GM23338 (cell line): Measurements from ENCODE around the gene MRTO4. TPM values are rescaled to one million over a fixed set of nuclear protein-coding genes. Genes with fewer than 3 reads are reported as not detected.

Experiments used
- ATAC-seq: fragments of 200-7000 bp; cut with Tn5 transposase; 3 replicates; pipeline ENCODE4 v1.9.1; 2020
- DNase-seq: peaks from one replicate; pipeline ENCODE4 v3.0.0-alpha.2; 2015; ENCODE audit warnings: low spot score
- H2AFZ ChIP-seq: fragments of 200-600 bp; sonication (generic); 2 replicates; pipeline ENCODE4 v1.8.0; 2016; ENCODE audit warnings: antibody characterized with exemption, mild to moderate bottlenecking, moderate library complexity
- H3F3A ChIP-seq: fragments of 200-600 bp; sonication (generic); replicated peaks from 2 replicates; pipeline ENCODE4 v1.8.0; 2017; ENCODE audit warnings: antibody characterized with exemption, mixed run types, low read depth
- H3K27ac ChIP-seq: fragments of 200-600 bp; sonication (generic); 2 replicates; pipeline ENCODE4 v1.6.1; 2016; ENCODE audit warnings: low read depth
- H3K27me3 ChIP-seq: fragments of 200-600 bp; sonication (generic); 2 replicates; pipeline ENCODE4 v1.8.0; 2016; ENCODE audit warnings: mild to moderate bottlenecking, mixed run types, moderate library complexity; ENCODE audit not compliant: insufficient read depth
- H3K36me3 ChIP-seq: fragments of 200-600 bp; sonication (generic); 2 replicates; pipeline ENCODE4 v1.8.0; 2016; ENCODE audit warnings: mild to moderate bottlenecking; ENCODE audit not compliant: insufficient read depth
- H3K4me1 ChIP-seq: fragments of 200-600 bp; sonication (generic); 2 replicates; pipeline ENCODE4 v1.8.0; 2016; ENCODE audit warnings: mild to moderate bottlenecking, moderate library complexity; ENCODE audit not compliant: insufficient read depth
- H3K4me2 ChIP-seq: fragments of 200-600 bp; sonication (generic); 2 replicates; pipeline ENCODE4 v1.7.1; 2017; ENCODE audit warnings: mixed run types
- H3K4me3 ChIP-seq: fragments of 200-600 bp; sonication (generic); 2 replicates; pipeline ENCODE4 v1.6.1; 2016; ENCODE audit warnings: mixed run types
- H3K79me2 ChIP-seq: fragments of 200-600 bp; sonication (generic); replicated peaks from 2 replicates; pipeline ENCODE4 v1.8.0; 2017; ENCODE audit warnings: mild to moderate bottlenecking; ENCODE audit not compliant: insufficient read depth
- H3K9me2 ChIP-seq: fragments of 200-600 bp; sonication (generic); 2 replicates; pipeline ENCODE4 v1.8.0; 2017; ENCODE audit not compliant: insufficient read depth
- H4K20me1 ChIP-seq: fragments of 200-600 bp; sonication (generic); replicated peaks from 2 replicates; pipeline ENCODE4 v1.8.0; 2017; ENCODE audit warnings: mild to moderate bottlenecking; ENCODE audit not compliant: insufficient read depth
- H3K27ac Mint-ChIP-seq: 2 replicates; pipeline ENCODE4 v1.8.0; 2020; ENCODE audit warnings: inconsistent platforms, mild to moderate bottlenecking, moderate library complexity, mixed read lengths
- H3K27me3 Mint-ChIP-seq: 3 replicates; pipeline ENCODE4 v1.8.0; 2022; ENCODE audit warnings: low read depth, mild to moderate bottlenecking, moderate library complexity, mixed read lengths, inconsistent platforms; ENCODE audit not compliant: insufficient read depth, poor library complexity
- H3K36me3 Mint-ChIP-seq: 3 replicates; pipeline ENCODE4 v1.8.0; 2021; ENCODE audit warnings: low read depth, mild to moderate bottlenecking, inconsistent platforms, moderate library complexity, mixed read lengths
- H3K4me1 Mint-ChIP-seq: 3 replicates; pipeline ENCODE4 v1.8.0; 2020; ENCODE audit warnings: mild to moderate bottlenecking, inconsistent platforms, mixed read lengths
- H3K4me3 Mint-ChIP-seq: 3 replicates; pipeline ENCODE4 v1.8.0; 2021; ENCODE audit warnings: moderate library complexity, mild to moderate bottlenecking, inconsistent platforms, mixed read lengths
- H3K9me3 Mint-ChIP-seq: 3 replicates; pipeline ENCODE4 v1.8.0; 2020; ENCODE audit warnings: moderate library complexity, mild to moderate bottlenecking, inconsistent platforms, mixed read lengths
- CREB1 ChIP-seq: fragments of 250-450 bp; sonication (Bioruptor Pico); IDR thresholded peaks from 2 replicates; pipeline ENCODE4 v1.5.0; 2020; ENCODE audit warnings: low read depth, mild to moderate bottlenecking, moderate library complexity
- CTCF ChIP-seq, 2 experiments: fragments of 200-600 bp in 1 of 2; sonication (generic) in 1 of 2; conservative IDR thresholded peaks; 2 replicates each; pipeline versions ENCODE4 v1.5.1 to v1.6.1; 2016 to 2017; ENCODE audit warnings: antibody characterized with exemption in 2 of 2, low read depth in 2 of 2, mild to moderate bottlenecking in 2 of 2, moderate library complexity in 1 of 2
- ETS1 ChIP-seq: IDR thresholded peaks from 2 replicates; pipeline ENCODE4 v1.6.1; 2016; ENCODE audit warnings: antibody characterized with exemption
- EZH2 ChIP-seq: fragments of 200-600 bp; sonication (generic); IDR thresholded peaks from one replicate; pipeline ENCODE4 v1.8.0; 2017; ENCODE audit warnings: antibody characterized with exemption, mild to moderate bottlenecking, low read depth; ENCODE audit not compliant: unreplicated experiment
- EZH2phosphoT487 ChIP-seq: fragments of 200-600 bp; sonication (generic); IDR thresholded peaks from one replicate; pipeline ENCODE4 v1.8.1; 2018; ENCODE audit warnings: antibody characterized with exemption; ENCODE audit not compliant: unreplicated experiment
- JUNB ChIP-seq: IDR thresholded peaks from one replicate; pipeline ENCODE4 v1.6.1; 2016; ENCODE audit warnings: antibody characterized with exemption; ENCODE audit not compliant: unreplicated experiment
- NANOG ChIP-seq: IDR thresholded peaks from 2 replicates; pipeline ENCODE4 v1.6.1; 2016; ENCODE audit warnings: antibody characterized with exemption, borderline replicate concordance
- POLR2AphosphoS5 ChIP-seq: IDR thresholded peaks from 2 replicates; pipeline ENCODE4 v1.6.1; 2016; ENCODE audit warnings: antibody characterized with exemption, low read depth
- REST ChIP-seq: IDR thresholded peaks from one replicate; pipeline ENCODE4 v1.6.1; 2018; ENCODE audit warnings: antibody characterized with exemption; ENCODE audit not compliant: unreplicated experiment
- STAT1 ChIP-seq: IDR thresholded peaks from one replicate; pipeline ENCODE4 v1.6.1; 2016; ENCODE audit warnings: antibody characterized with exemption; ENCODE audit not compliant: unreplicated experiment
- ZNF114 ChIP-seq: fragments of 250-450 bp; sonication (Bioruptor Pico); IDR thresholded peaks from 2 replicates; pipeline ENCODE4 v1.5.0; 2020; ENCODE audit warnings: mild to moderate bottlenecking, moderate library complexity
- ZNF331 ChIP-seq: fragments of 250-450 bp; sonication (Bioruptor Pico); IDR thresholded peaks from 2 replicates; pipeline ENCODE4 v1.5.0; 2020; ENCODE audit warnings: low read depth, mild to moderate bottlenecking, moderate library complexity
- polyA plus RNA-seq: library from polyadenylated mRNA; unstranded; fragments of >200 nt; fragmentation: Nextera tagmentation; extraction: Ambion mirVana; gene quantifications from 2 replicates; pipeline ENCODE4 v1.2.1, GENCODE V29; 2016
- total RNA-seq: library from RNA; depleted of rRNA; stranded (reverse); fragments of >200 nt; shearing (Covaris generic); gene quantifications from 2 replicates; pipeline ENCODE4 v1.2.3, GENCODE V29; 2014

MRTO4 gene
- total and polyA plus RNA-seq, 2 experiments from 2014 or later, result 54.2 to 88.5 TPM

GRCh38 chr1:19222573-19222972 lies 29.0 kb upstream of the MRTO4 start:
- Mint-ChIP-seq H3K36me3 (peaks cover 88% of the 10 kb centered on the region), H3K9me3 (no peaks in the 10 kb centered on the region), H3K4me3 (no peak overlapping the region), H3K27ac (no peak overlapping the region), H3K27me3 (peaks cover 3% of the 10 kb centered on the region), H3K4me1 (no peaks in the 10 kb centered on the region)
- no peaks in the 10 kb centered on the region for H3K27me3 ChIP-seq
- DNase-seq (no peak), ATAC-seq (no peak)
- no peak overlapping the region for H2AFZ ChIP-seq
- H3K36me3 ChIP-seq, result peaks cover 65% of the 10 kb centered on the region
- no peaks in the 10 kb centered on the region for H3K9me2 ChIP-seq
- no peak overlapping the region for H3K27ac ChIP-seq
- H3K79me2 ChIP-seq, result no peaks in the 10 kb centered on the region
- no peak overlapping the region for H3K4me2 ChIP-seq
- peaks cover 24% of the 10 kb centered on the region for H4K20me1 ChIP-seq
- no peaks in the 10 kb centered on the region for H3K4me1 ChIP-seq
- no peak overlapping the region for H3K4me3 ChIP-seq
- no peaks in the 10 kb centered on the region for H3F3A ChIP-seq
- no peak for TF ChIP-seq CTCF (conservative IDR thresholded peaks at IDR 0.05; ENCODE audit: low read depth in 2 of 2)
- no peak for TF ChIP-seq ZNF331 (CRISPR knock-in tag)
- TF ChIP-seq ZNF114 (CRISPR knock-in tag), result no peak
- no peak for TF ChIP-seq POLR2AphosphoS5
- TF ChIP-seq JUNB, result no peak
- TF ChIP-seq EZH2phosphoT487, result no peak
- no peak for TF ChIP-seq CREB1 (CRISPR knock-in tag)

DNA sequence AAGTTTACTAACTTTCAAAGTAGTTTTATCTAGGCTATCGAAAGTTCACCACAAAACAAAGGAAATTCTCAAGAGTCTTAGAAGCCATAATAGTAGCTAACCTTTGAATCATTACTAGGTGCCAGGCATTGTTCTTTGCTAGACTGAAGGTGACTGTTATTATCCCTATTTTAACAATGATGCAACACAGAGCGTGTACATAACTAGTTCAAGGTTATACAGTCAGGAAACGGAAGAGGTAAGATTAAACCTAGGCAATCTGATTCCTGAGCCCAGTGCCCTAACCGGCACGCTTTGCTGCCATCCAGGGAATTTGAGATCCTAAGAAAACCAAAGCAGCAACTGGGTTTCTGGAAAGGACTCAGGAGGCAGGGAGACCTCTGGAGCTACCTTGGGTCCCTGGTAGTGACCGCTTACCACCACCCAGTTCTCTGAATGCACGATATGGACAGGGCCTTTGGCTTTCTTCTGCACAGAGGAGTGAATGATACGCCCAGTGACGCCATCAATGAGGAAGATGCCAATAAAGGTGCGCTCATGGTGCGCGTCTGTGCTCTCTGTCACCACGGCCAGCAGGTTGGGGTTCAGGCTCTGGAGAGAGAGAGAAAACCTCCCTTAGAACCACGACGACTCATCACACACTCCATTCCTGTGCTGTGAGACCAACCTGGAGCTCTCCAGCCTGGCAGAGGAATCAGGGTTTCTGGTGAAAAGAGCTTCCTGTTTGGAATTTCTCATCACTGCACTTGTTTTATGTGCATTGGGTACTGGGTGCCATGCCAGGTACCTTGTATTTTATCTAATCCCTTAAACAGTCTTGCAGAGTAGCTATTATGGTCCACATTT lies 28.4 kb upstream of the MRTO4 start:
- Histone ChIP-seq H3K4me2 (no peak overlapping the region), H3K4me3 (no peak overlapping the region), H3F3A (no peaks in the 10 kb centered on the region), H3K27ac (no peak overlapping the region), H3K4me1 (no peaks in the 10 kb centered on the region), H2AFZ (no peak overlapping the region), H3K27me3 (no peaks in the 10 kb centered on the region), H3K36me3 (peaks cover 60% of the 10 kb centered on the region), H3K79me2 (no peaks in the 10 kb centered on the region), H3K9me2 (no peaks in the 10 kb centered on the region), H4K20me1 (peaks cover 19% of the 10 kb centered on the region)
- DNase-seq (no peak), ATAC-seq (no peak)
- Mint-ChIP-seq H3K36me3 (peaks cover 90% of the 10 kb centered on the region), H3K4me1 (no peaks in the 10 kb centered on the region), H3K4me3 (no peak overlapping the region), H3K9me3 (no peaks in the 10 kb centered on the region), H3K27me3 (peaks cover 3% of the 10 kb centered on the region), H3K27ac (no peak overlapping the region)
- TF ChIP-seq ZNF114 (CRISPR knock-in tag) (no peak), POLR2AphosphoS5 (no peak), CTCF (conservative IDR thresholded peaks at IDR 0.05; ENCODE audit: low read depth in 2 of 2) (no peak), NANOG (no peak), EZH2 (no peak), REST (no peak), JUNB (no peak), STAT1 (no peak), CREB1 (CRISPR knock-in tag) (no peak), ZNF331 (CRISPR knock-in tag) (no peak), ETS1 (no peak), EZH2phosphoT487 (no peak)
